Gastroesophageal sphincter (tissue), 4 donors: Measurements from ENCODE around the gene ZNF516. TPM values are rescaled to one million over a fixed set of nuclear protein-coding genes. Genes with fewer than 3 reads are reported as not detected.

Experiments
- ATAC-seq: fragments of 150-250 bp; one replicate; pipeline ENCODE4 v1.9.1; 2016; ENCODE audit warnings: mild to moderate bottlenecking, moderate library complexity
- H3K27ac ChIP-seq, 4 donors: fragments of 200-600 bp; sonication (generic) in 3 of 4; 1 replicate in 3 of 4; 2 replicates in 1 of 4; pipeline ENCODE4 v1.5.1; 2016 to 2019
- H3K27me3 ChIP-seq: fragments of 200-600 bp; sonication (generic); one replicate; pipeline ENCODE4 v1.5.1; 2019
- H3K36me3 ChIP-seq, 2 donors: fragments of 200-600 bp; sonication (generic); one replicate each; pipeline ENCODE4 v1.5.1; 2019; ENCODE audit warnings: control low read depth in 1 of 2
- H3K4me1 ChIP-seq, 3 donors: fragments of 200-600 bp; sonication (generic); 1 replicate in 2 of 3; 2 replicates in 1 of 3; pipeline ENCODE4 v1.5.1; 2016 to 2019; ENCODE audit warnings: control low read depth in 2 of 3
- H3K4me3 ChIP-seq, 2 donors: fragments of 200-600 bp; sonication (generic); one replicate each; pipeline ENCODE4 v1.5.1; 2019; ENCODE audit warnings: mild to moderate bottlenecking in 1 of 2, moderate library complexity in 1 of 2
- H3K9me3 ChIP-seq, 3 donors: fragments of 200-600 bp; sonication (generic); one replicate each; pipeline ENCODE4 v1.5.1; 2017 to 2019; ENCODE audit warnings: control low read depth in 2 of 3
- EP300 ChIP-seq: sonication (generic); formaldehyde crosslinking; IDR thresholded peaks from one replicate; pipeline ENCODE4 v1.6.1; 2017; ENCODE audit warnings: antibody characterized with exemption, mild to moderate bottlenecking
- POLR2A ChIP-seq, 2 donors: fragments of 450-650 bp; IDR thresholded peaks; one replicate each; pipeline ENCODE4 v1.6.1; 2017; ENCODE audit warnings: antibody characterized with exemption in 2 of 2, mild to moderate bottlenecking in 2 of 2, moderate library complexity in 1 of 2
- POLR2AphosphoS5 ChIP-seq: sonication (generic); formaldehyde crosslinking; IDR thresholded peaks from one replicate; pipeline ENCODE4 v1.6.1; 2017; ENCODE audit warnings: antibody characterized with exemption
- WGBS, 2 donors: methylation state at CpG; one replicate each; pipeline ENCODE4 v1.1.5; 2018; ENCODE audit warnings: low coverage in 1 of 2; 5-methylcytosine and 5-hydroxymethylcytosine counted together
- total RNA-seq, 4 donors: library from RNA; depleted of rRNA; stranded (reverse); fragments of >200 nt; gene quantifications; one replicate each; pipeline ENCODE4 v1.1.0, GENCODE V29; 2016
- TF ChIP-seq, protein P1 (sequence below), 4 experiments: fragments of 200-600 bp in 2 of 4; fragments of 450-650 bp in 2 of 4; sonication (generic) in 1 of 4; IDR thresholded peaks; one replicate each; pipeline ENCODE4 v1.5.1; 2017 to 2019; ENCODE audit warnings: antibody characterized with exemption in 4 of 4, mild to moderate bottlenecking in 2 of 4, moderate library complexity in 2 of 4

The ZNF516 gene
- total RNA-seq, 4 donors from 2014 or later = 17.8 to 43.8 (median 29.9) TPM

DNA sequence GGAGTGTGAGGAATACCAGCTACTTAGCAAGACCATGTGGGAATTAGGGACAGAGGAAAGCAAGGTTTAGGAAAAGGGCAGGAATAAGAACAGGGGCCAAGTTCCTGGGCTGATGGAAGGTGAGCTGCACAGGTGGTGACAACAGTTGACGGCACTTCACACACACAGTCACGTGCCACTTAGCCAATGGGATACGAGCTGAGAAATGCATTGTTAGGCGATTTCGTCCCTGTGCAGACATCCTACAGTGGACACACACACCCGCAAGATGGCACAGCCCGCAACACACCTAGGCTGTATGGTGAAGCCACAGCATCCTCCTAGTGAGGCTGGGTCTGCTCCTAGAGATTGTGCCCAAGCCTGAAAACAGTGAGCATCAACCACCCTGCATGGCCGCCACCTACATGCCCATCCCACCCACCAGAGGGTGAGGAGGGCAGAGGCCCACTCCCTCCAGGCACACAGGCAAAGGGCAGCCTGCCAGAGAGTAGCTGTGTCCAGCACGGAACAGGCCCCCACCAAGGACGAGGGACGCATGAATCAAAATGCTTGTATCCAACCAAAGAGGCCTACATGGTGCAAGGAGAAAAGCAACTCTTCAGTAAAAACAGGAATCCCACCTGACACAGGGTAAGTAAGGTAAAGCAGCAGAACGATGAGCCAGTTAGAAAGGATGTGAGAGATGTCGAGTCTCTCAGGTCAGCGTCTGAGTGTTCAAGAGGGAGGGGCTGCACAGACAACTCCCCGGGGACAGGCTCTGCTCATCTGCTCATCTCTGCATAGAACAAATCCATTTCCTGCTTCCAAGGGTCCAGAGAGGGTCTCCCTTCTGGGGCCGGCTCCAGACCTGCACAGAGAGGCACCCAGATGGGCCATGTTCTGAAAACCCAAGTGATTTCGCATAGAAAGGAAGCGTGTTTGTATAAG lies 51.3 kb downstream of the ZNF516 start:
- Histone ChIP-seq H3K27me3 (no peaks in the 10 kb centered on the region), H3K9me3 (no peaks in the 10 kb centered on the region), H3K36me3 (peaks cover 0 to 30% of the 10 kb centered on the region in 2 donors), H3K27ac (peak overlapping the region in 2 of 4 donors; percentile 74 to 85), H3K4me1 (peaks cover 5 to 72% (median 33%) of the 10 kb centered on the region in 3 donors), H3K4me3 (no peak overlapping the region)
- 60 to 82% methylated on average over 9 to 11 of the region's 18 CpGs for WGBS, 2 donors
- ATAC-seq = no peak
- TF ChIP-seq EP300 = no peak
- TF ChIP-seq POLR2A (IDR thresholded peaks at IDR 0.05) = no peak
- TF ChIP-seq, protein P1, sequence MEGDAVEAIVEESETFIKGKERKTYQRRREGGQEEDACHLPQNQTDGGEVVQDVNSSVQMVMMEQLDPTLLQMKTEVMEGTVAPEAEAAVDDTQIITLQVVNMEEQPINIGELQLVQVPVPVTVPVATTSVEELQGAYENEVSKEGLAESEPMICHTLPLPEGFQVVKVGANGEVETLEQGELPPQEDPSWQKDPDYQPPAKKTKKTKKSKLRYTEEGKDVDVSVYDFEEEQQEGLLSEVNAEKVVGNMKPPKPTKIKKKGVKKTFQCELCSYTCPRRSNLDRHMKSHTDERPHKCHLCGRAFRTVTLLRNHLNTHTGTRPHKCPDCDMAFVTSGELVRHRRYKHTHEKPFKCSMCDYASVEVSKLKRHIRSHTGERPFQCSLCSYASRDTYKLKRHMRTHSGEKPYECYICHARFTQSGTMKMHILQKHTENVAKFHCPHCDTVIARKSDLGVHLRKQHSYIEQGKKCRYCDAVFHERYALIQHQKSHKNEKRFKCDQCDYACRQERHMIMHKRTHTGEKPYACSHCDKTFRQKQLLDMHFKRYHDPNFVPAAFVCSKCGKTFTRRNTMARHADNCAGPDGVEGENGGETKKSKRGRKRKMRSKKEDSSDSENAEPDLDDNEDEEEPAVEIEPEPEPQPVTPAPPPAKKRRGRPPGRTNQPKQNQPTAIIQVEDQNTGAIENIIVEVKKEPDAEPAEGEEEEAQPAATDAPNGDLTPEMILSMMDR (IDR thresholded peaks at IDR 0.05) = no peak
- no peak for TF ChIP-seq POLR2AphosphoS5

DNA sequence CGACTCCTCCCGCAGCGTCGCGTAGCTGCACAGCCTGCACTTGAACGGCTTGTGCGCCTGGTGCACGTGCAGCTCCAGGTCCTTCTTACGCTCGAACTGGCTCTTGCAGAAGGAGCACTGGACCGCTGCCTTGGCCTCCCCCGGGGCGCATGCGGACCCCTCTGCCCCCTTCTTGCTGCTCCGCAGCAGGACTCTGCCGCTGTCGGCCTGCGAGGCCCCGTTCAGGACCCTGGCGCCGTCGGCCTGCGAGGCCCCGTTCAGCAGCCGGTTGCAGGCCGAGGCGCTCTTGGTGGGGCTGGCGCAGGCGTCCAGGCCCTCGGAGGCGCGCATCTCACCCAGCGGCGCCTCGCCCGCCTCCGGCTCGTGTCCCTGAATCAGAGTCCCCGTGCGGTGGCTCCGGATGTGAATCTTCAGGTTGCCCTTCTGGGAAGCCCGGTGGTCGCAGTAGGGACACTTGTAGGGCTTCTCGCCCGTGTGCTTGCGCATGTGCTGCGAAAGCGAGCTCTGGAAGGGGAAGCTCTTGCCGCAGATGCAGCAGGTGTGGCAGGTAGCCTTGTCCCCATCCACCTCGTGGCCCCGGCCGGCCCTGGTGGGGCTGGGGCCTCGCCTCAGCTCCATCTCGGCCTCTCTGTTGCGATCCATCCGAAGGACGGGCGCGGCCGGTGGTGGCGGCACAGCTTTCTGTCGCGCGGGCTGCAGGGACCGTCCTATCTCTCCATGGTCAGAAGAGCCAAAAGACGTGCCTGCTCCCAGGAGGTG lies 52.5 kb downstream of the ZNF516 start:
- H3K27me3 ChIP-seq = no peaks in the 10 kb centered on the region
- no peak overlapping the region for H3K27ac ChIP-seq
- no peak overlapping the region for H3K4me3 ChIP-seq
- 95% methylated on average over 12 of the region's 66 CpGs; no CpG with 5 or more reads in 1 of the 2 donors for WGBS, 2 donors
- H3K4me1 ChIP-seq = peaks cover 5 to 70% (median 25%) of the 10 kb centered on the region in 3 donors
- peaks cover 0 to 35% of the 10 kb centered on the region in 2 donors for H3K36me3 ChIP-seq
- ATAC-seq = no peak
- peaks cover 0 to 1% (median 0%) of the 10 kb centered on the region in 3 donors for H3K9me3 ChIP-seq
- TF ChIP-seq POLR2AphosphoS5 = no peak
- TF ChIP-seq, protein P1 (IDR thresholded peaks at IDR 0.05) = no peak
- TF ChIP-seq POLR2A (IDR thresholded peaks at IDR 0.05) = no peak
- TF ChIP-seq EP300 = no peak

GRCh38 chr18:76441668-76442412 lies 53.2 kb downstream of the ZNF516 start:
- H3K9me3 ChIP-seq = peaks cover 0 to 1% (median 0%) of the 10 kb centered on the region in 3 donors
- peaks cover 0 to 41% of the 10 kb centered on the region in 2 donors for H3K36me3 ChIP-seq
- no peak overlapping the region for H3K27ac ChIP-seq
- 87 to 97% methylated on average over 3 to 12 of the region's 65 CpGs for WGBS, 2 donors
- no peak overlapping the region for H3K4me3 ChIP-seq
- no peak for ATAC-seq
- peaks cover 5 to 70% (median 25%) of the 10 kb centered on the region in 3 donors for H3K4me1 ChIP-seq
- TF ChIP-seq, protein P1 (IDR thresholded peaks at IDR 0.05) = no peak
- TF ChIP-seq POLR2A (IDR thresholded peaks at IDR 0.05) (no peak), POLR2AphosphoS5 (no peak), EP300 (no peak)
- H3K27me3 ChIP-seq = no peaks in the 10 kb centered on the region

DNA sequence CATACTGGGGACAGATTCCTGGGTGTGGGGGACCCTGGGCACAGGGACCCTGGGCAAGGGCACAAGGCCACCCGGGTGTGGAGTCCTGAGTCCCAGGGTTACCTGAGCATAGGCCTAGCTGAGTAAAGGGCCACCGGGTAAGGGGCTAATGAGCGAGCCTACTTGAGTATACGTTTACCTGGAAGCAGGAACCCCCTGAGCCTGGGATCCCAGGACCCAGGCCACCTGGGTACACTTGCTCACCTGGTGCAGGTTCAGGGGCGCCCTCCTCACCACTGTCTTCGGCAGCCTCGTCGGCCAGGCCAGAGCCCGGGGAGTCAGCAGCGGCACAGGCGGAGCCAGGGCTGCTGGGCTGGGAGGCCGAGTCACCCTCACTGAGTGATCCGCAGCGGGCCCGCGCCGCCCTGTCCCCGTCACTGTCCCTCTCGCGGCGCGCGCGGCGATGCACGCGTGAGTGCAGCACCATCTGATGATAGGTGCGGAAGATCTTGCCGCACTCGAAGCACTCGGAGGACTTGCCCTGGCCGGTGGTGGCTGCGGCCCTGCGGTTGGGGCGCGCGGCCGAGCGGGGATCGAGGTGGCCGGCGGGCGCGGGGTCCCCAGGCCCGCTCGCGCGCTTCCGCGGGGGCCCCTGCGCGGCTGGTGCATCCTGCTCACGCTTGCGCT lies 53.9 kb downstream of the ZNF516 start:
- ATAC-seq = no peak
- Histone ChIP-seq H3K36me3 (peaks cover 0 to 47% of the 10 kb centered on the region in 2 donors), H3K27ac (no peak overlapping the region), H3K9me3 (peaks cover 0 to 1% (median 0%) of the 10 kb centered on the region in 3 donors), H3K4me3 (no peak overlapping the region), H3K27me3 (no peaks in the 10 kb centered on the region), H3K4me1 (peaks cover 5 to 70% (median 20%) of the 10 kb centered on the region in 3 donors)
- TF ChIP-seq EP300 (no peak), POLR2A (IDR thresholded peaks at IDR 0.05) (no peak), POLR2AphosphoS5 (no peak)
- TF ChIP-seq, protein P1 (IDR thresholded peaks at IDR 0.05) = no peak
- WGBS, 2 donors = 80% methylated on average over 1 of the region's 54 CpGs; no CpG with 5 or more reads in 1 of the 2 donors
